ENCODE results near the gene RALB. TPM values are rescaled to one million over a fixed set of nuclear protein-coding genes. Genes with fewer than 3 reads are reported as not detected.

The RALB gene
- total and polyA plus RNA-seq, 2 of the 4 experiments (the other 2 are of a cell fraction): 53.6 to 54.7 TPM

DNA sequence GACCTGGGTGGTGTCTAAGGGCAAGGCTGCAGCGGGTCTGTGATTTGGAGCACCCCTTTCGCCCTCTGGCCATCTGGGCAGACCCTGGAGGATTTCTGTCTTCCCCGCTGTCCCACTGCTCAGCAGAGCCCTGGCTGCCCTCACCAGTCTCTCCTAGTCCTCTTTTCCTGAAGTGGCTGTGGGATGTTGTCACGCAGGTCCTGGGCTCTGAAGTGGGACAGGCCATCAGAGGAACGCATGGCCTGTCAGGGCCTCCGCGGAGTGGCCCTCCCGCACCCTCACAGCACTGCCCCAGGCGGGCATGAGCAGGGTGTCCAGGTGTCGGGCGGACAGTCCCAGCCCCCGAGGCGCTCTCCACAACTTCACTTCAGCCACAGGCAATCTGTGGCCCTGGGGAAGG lies 28.4 kb upstream of the RALB start (continued):
- TF ChIP-seq, protein P1, sequence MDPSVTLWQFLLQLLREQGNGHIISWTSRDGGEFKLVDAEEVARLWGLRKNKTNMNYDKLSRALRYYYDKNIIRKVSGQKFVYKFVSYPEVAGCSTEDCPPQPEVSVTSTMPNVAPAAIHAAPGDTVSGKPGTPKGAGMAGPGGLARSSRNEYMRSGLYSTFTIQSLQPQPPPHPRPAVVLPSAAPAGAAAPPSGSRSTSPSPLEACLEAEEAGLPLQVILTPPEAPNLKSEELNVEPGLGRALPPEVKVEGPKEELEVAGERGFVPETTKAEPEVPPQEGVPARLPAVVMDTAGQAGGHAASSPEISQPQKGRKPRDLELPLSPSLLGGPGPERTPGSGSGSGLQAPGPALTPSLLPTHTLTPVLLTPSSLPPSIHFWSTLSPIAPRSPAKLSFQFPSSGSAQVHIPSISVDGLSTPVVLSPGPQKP (IDR thresholded peaks at IDR 0.05; ENCODE audit: borderline replicate concordance, low read depth, low read length): no peak
- TF ChIP-seq NFE2L2 (IDR thresholded peaks at IDR 0.05; ENCODE audit: low read depth, low read length): no peak
- TF ChIP-seq MXI1 (IDR thresholded peaks at IDR 0.05; ENCODE audit: borderline replicate concordance, low read depth, low read length): no peak
